Endodermal cell (in vitro differentiated cells): ENCODE measurements around the gene RECK. TPM values are rescaled to one million over a fixed set of nuclear protein-coding genes. Genes with fewer than 3 reads are reported as not detected.

Source experiments
- DNase-seq: peaks from one replicate; pipeline ENCODE4 v3.0.0-alpha.2; 2017
- H3K27ac ChIP-seq: 2 replicates; pipeline ENCODE4 v1.5.1; 2013; ENCODE audit warnings: mild to moderate bottlenecking, low read depth, low read length, moderate library complexity
- H3K27me3 ChIP-seq: 2 replicates; pipeline ENCODE4 v1.6.1; 2013; ENCODE audit warnings: mild to moderate bottlenecking, low read length, moderate library complexity; ENCODE audit not compliant: insufficient read depth, control insufficient read depth, poor library complexity, severe bottlenecking
- H3K36me3 ChIP-seq: 2 replicates; pipeline ENCODE4 v1.7.0; 2013; ENCODE audit warnings: mild to moderate bottlenecking, low read length, moderate library complexity; ENCODE audit not compliant: control insufficient read depth, insufficient read depth
- H3K4me1 ChIP-seq: one replicate; pipeline ENCODE4 v1.7.0; 2013; ENCODE audit warnings: low read length; ENCODE audit not compliant: control insufficient read depth, insufficient read depth
- H3K4me3 ChIP-seq: 2 replicates; pipeline ENCODE4 v1.5.1; 2013; ENCODE audit warnings: mild to moderate bottlenecking, low read length, moderate library complexity
- H3K9ac ChIP-seq: 2 replicates; pipeline ENCODE4 v1.6.1; 2013; ENCODE audit warnings: mild to moderate bottlenecking, low read length, moderate library complexity; ENCODE audit not compliant: poor library complexity, severe bottlenecking; ENCODE audit errors: extremely low read depth
- H3K9me3 ChIP-seq: 2 replicates; pipeline ENCODE4 v1.6.1; 2013; ENCODE audit warnings: mild to moderate bottlenecking, low read length, moderate library complexity; ENCODE audit not compliant: control insufficient read depth
- H3K27ac Mint-ChIP-seq: 2 replicates; pipeline ENCODE4 v1.8.0; 2020; ENCODE audit warnings: mixed read lengths
- H3K27me3 Mint-ChIP-seq: 2 replicates; pipeline ENCODE4 v1.8.0; 2021; ENCODE audit warnings: mild to moderate bottlenecking, mixed read lengths; ENCODE audit not compliant: insufficient read depth
- H3K36me3 Mint-ChIP-seq: 2 replicates; pipeline ENCODE4 v1.8.0; 2020; ENCODE audit warnings: low read depth, mixed read lengths
- H3K4me1 Mint-ChIP-seq: 2 replicates; pipeline ENCODE4 v1.8.0; 2020; ENCODE audit warnings: mixed read lengths
- H3K4me3 Mint-ChIP-seq: 2 replicates; pipeline ENCODE4 v1.8.0; 2020; ENCODE audit warnings: mild to moderate bottlenecking, moderate library complexity, mixed read lengths
- H3K9me3 Mint-ChIP-seq: 2 replicates; pipeline ENCODE4 v1.8.0; 2020; ENCODE audit warnings: mild to moderate bottlenecking, mixed read lengths
- CTCF ChIP-seq: fragments of 200-600 bp; sonication (generic); conservative IDR thresholded peaks from 2 replicates; pipeline ENCODE4 v1.5.0; 2021; ENCODE audit warnings: antibody characterized with exemption, mild to moderate bottlenecking
- WGBS, 2 experiments: methylation state at CpG; one replicate each; pipeline versions ENCODE4 v1.1.5 to v1.1.7; 2013; ENCODE audit warnings: missing lambda C conversion rate in 2 of 2, mixed read lengths in 1 of 2; ENCODE audit not compliant: insufficient coverage in 1 of 2, insufficient read length in 1 of 2; 5-methylcytosine and 5-hydroxymethylcytosine counted together
- total RNA-seq, 2 donors: library from RNA; stranded (reverse); fragmentation: NEBNext Ultra II Directional in 1 of 2; extraction: Animal tissue kit (Norgen Biotek cat#: 25700) in 1 of 2; gene quantifications; 2 replicates in 1 of 2; 3 replicates in 1 of 2; pipeline ENCODE4 v1.2.1, GENCODE V29; 2021

RECK gene
- total RNA-seq, 2 donors from 2014 or later = 11.5 to 16.1 TPM

DNA sequence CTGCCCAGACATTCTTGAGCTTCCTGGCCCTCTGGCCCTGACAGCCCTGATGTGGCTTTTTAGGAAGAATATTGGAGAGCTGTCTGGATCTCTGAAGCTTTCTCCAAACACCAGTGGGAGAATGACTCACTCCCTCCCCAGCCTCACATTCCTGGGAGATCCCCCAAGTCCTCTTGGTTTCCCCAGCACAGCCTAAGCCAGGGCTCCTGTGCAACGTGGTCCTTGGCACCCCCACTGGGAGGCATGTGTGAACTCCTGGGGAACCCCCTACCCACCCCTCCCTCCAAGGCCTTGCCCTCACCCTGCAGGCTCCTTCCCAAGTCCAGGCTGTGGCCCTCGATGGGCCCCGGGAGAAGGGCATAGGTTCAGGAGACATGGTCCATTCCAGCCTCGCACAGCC is 112.5 kb downstream of the RECK start:
- no peaks in the 10 kb centered on the region for H3K4me1 Mint-ChIP-seq
- no peak for DNase-seq
- peaks cover 60% of the 10 kb centered on the region for H3K36me3 Mint-ChIP-seq
- no peak for TF ChIP-seq CTCF
- no peaks in the 10 kb centered on the region for H3K27me3 ChIP-seq
- peaks cover 2% of the 10 kb centered on the region for H3K27me3 Mint-ChIP-seq
- no peak overlapping the region for H3K4me3 ChIP-seq
- H3K4me1 ChIP-seq = no peaks in the 10 kb centered on the region
- H3K9me3 ChIP-seq = peaks cover 18% of the 10 kb centered on the region
- peaks cover 81% of the 10 kb centered on the region for H3K36me3 ChIP-seq
- H3K9ac ChIP-seq = no peak overlapping the region
- 89 to 100% methylated on average over 2 to 4 of the region's 4 CpGs for WGBS, 2 experiments
- H3K9me3 Mint-ChIP-seq = peaks cover 12% of the 10 kb centered on the region
- H3K27ac ChIP-seq = no peak overlapping the region
- no peak overlapping the region for H3K4me3 Mint-ChIP-seq
- H3K27ac Mint-ChIP-seq = no peak overlapping the region

GRCh38 chr9:36150574-36151315 is 114.0 kb downstream of the RECK start:
- no peak overlapping the region for H3K9ac ChIP-seq
- H3K27ac Mint-ChIP-seq = no peak overlapping the region

More at GRCh38 chr9:36150574-36151315, 114.0 kb downstream of the RECK start:
- no peak overlapping the region for H3K4me3 Mint-ChIP-seq
- Histone ChIP-seq H3K27ac (no peak overlapping the region), H3K4me3 (no peak overlapping the region), H3K9me3 (peaks cover 15% of the 10 kb centered on the region), H3K36me3 (peaks cover 79% of the 10 kb centered on the region), H3K4me1 (no peaks in the 10 kb centered on the region), H3K27me3 (no peaks in the 10 kb centered on the region)
- H3K36me3 Mint-ChIP-seq = peaks cover 58% of the 10 kb centered on the region
- H3K27me3 Mint-ChIP-seq = no peaks in the 10 kb centered on the region
- 94 to 97% methylated on average over 3 to 4 of the region's 4 CpGs for WGBS, 2 experiments
- no peak for TF ChIP-seq CTCF
- H3K4me1 Mint-ChIP-seq = no peaks in the 10 kb centered on the region
- DNase-seq = no peak
- peaks cover 16% of the 10 kb centered on the region for H3K9me3 Mint-ChIP-seq
